Mesodermal cell (in vitro differentiated cells): ENCODE results near the gene ZNF805.
A peak's percentile ranks its signal among the peaks of the same experiment; 100 is the strongest.
"Not testable (repeated sequence)": the region's sequence is repeated elsewhere in the genome, so short reads cannot be mapped to it uniquely, and the experiment has no call there.

Experiments
- H3K27ac ChIP-seq: 2 replicates; pipeline ENCODE4 v1.7.0; 2013; ENCODE audit warnings: mild to moderate bottlenecking, low read depth, low read length, moderate library complexity; ENCODE audit not compliant: severe bottlenecking
- H3K36me3 ChIP-seq: 2 replicates; pipeline ENCODE4 v1.7.1; 2013; ENCODE audit warnings: mild to moderate bottlenecking, low read length, moderate library complexity; ENCODE audit not compliant: control insufficient read depth, insufficient read depth
- H3K4me1 ChIP-seq: one replicate; pipeline ENCODE4 v1.7.1; 2013; ENCODE audit warnings: mild to moderate bottlenecking, low read length; ENCODE audit not compliant: insufficient read depth, control insufficient read depth, poor library complexity, severe bottlenecking
- H3K4me3 ChIP-seq: 2 replicates; pipeline ENCODE4 v1.7.0; 2013; ENCODE audit warnings: low read length, control low read depth, mild to moderate bottlenecking; ENCODE audit not compliant: insufficient read depth, poor library complexity, severe bottlenecking; ENCODE audit errors: extremely low read depth
- H3K9me3 ChIP-seq: 2 replicates; pipeline ENCODE4 v1.7.1; 2013; ENCODE audit warnings: mild to moderate bottlenecking, low read length, moderate library complexity; ENCODE audit not compliant: control insufficient read depth
- WGBS, 2 experiments: methylation state at CpG; one replicate each; pipeline ENCODE4 v1.1.5; 2013; ENCODE audit warnings: missing lambda C conversion rate in 2 of 2; ENCODE audit not compliant: insufficient coverage in 2 of 2; 5-methylcytosine and 5-hydroxymethylcytosine counted together

Gene ZNF805

DNA sequence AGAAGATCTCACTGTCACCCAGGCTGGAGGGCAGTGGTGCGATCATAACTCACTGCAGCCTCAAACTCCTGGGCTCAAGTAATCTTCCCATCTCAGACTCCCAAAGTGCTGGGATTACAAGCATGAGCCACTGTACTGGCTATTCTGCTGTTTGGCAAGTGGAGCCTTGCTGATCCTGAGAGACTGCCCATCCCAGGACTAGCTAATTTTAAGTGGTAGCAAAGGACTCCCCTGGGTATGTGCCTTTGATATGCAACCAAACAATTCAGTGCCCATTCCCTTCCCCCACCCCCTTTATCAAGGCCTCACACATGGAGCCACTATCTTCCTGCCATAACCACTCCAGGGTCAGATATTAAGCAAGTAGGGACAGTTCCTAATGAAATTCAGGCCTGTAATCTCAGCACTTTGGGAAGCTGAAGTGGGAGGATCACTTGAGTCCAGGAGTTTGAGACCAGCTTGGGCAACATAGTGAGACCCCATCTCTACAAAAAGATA is 22.9 kb downstream of the ZNF805 start:
- 88% methylated on average over 1 of the region's 1 CpG for WGBS, 2 experiments
- Histone ChIP-seq H3K4me1 (no peaks in the 10 kb centered on the region), H3K27ac (no peak overlapping the region), H3K36me3 (peaks cover 17% of the 10 kb centered on the region), H3K9me3 (no peaks in the 10 kb centered on the region), H3K4me3 (no peak overlapping the region)

DNA sequence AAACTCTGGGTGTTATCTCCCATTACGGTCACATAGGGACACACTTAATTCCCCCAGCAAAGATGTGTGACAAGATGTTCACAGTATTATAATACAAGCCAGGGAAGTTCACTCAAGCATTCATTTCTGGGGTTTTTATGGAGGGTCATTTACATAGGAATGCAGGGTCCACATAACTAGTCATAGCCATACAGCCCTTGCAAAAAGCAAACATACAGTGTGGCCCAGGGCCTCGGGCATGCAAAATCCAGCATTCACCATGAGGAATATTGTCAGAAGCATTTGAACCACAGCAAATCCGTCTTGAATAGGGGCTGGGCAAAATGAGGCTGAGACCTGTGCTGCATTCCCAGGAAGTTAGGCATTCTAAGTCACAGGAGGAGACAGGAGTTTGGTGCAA is 26.9 kb downstream of the ZNF805 start:
- 49 to 68% methylated on average over 2 of the region's 3 CpGs for WGBS, 2 experiments
- Histone ChIP-seq H3K4me3 (no peak overlapping the region), H3K4me1 (peaks cover 11% of the 10 kb centered on the region), H3K36me3 (peaks cover 4% of the 10 kb centered on the region), H3K9me3 (no peaks in the 10 kb centered on the region), H3K27ac (no peak overlapping the region)

DNA sequence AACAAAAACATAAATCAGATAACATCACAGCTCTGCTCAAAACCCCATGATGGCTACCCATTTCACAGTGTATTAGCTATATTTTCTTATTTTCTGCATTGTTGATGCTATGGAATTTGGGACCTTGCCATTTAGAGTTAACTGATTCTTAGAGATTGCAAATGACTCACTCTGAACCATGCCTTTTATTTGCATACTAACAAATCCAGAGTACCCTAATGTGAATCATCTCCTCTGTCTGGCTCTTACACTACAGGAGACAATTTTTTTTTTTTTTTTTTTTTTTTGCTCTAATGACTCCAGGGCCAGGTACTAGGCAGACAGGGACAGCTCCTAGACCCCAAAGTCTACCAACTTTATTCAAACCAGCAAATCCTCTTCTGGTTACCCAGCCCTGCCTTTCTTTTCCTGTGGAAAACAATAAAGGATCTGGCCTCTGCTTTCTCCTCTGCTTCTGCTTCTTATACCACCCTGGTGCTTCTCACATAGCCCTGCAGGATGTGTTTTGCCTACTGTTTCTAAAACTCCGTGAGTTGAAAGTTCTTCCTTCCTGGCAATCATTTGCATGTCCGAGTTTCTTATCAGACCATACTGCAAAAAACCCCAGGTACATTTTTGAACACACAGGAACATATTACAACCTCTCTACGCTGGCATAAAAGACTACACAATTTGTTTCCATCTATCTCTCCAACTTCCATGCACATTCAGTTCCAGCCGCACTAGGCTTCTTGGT is 29.3 kb downstream of the ZNF805 start:
- Histone ChIP-seq H3K36me3 (no peaks in the 10 kb centered on the region), H3K4me1 (peaks cover 11% of the 10 kb centered on the region), H3K9me3 (no peaks in the 10 kb centered on the region), H3K4me3 (no peak overlapping the region), H3K27ac (peak overlapping the region; percentile 72)
- 88 to 97% methylated on average over 4 of the region's 4 CpGs for WGBS, 2 experiments

DNA sequence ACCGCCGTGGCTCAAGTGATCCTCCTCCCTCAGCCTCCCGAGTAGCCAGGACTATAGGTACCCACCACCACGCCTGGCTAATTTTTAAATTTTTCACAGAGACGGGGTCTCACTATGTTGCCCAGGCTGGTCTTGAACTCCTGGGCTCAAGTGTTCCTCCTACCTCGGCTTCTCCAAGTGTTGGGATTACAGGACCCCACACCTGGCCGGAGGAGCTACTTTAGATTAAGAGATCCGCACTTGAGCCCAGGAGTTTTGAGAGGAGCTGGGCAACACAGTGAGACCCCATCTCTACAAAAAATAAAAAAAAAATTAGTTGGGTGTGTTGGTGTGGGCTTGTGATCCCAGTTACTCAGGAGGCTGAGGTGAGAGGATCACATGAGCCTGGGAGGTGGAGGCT is 30.8 kb downstream of the ZNF805 start:
- peaks cover 11% of the 10 kb centered on the region for H3K4me1 ChIP-seq
- H3K9me3 ChIP-seq = no peaks in the 10 kb centered on the region
- H3K27ac ChIP-seq = no peak overlapping the region
- no peaks in the 10 kb centered on the region for H3K36me3 ChIP-seq
- WGBS, 2 experiments = 96 to 97% methylated on average over 7 to 8 of the region's 8 CpGs
- no peak overlapping the region for H3K4me3 ChIP-seq

DNA sequence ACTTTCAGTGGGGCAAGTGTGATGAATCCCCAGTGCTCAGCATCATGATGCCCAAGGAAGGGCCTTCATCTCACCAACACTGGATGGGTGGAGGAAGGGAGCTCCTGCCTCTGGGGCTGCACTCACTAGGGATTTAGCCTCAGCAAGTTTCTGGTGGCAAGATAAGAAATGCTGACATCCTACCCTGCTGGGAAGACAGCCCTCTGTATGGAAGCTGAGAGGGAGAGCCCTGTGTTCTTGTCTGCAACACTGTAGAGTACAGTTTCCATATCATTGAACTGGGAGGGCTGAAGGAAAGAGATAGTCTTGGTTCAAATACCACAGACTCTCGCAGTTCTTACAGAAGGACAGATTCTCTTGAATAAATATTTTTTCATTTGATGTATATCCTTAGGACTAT is 32.6 kb downstream of the ZNF805 start:
- no peaks in the 10 kb centered on the region for H3K9me3 ChIP-seq
- H3K4me1 ChIP-seq = peaks cover 11% of the 10 kb centered on the region
- H3K4me3 ChIP-seq = no peak overlapping the region
- no CpG with 5 or more reads among the region's 1 CpG for WGBS, 2 experiments
- no peaks in the 10 kb centered on the region for H3K36me3 ChIP-seq
- no peak overlapping the region for H3K27ac ChIP-seq

DNA sequence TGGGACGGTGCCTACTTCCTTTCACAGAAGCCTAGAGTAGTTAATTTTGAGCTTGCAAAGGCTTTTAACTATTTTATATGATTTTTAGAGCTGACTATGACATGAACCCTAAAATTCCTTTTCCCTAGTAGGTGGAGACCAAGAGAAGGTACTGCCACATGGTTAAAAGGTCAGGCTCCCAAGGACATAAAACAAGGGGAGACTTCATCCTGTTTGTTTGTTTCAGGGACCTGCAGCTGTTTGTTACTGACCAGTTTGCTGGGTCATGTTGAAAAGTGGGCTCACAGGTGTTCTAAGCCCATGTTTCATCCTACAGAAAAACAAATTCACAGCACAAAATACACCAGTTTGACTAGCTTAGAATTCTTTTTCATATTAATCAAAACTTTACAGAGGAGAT is 36.0 kb downstream of the ZNF805 start:
- H3K4me1 ChIP-seq = peaks cover 4% of the 10 kb centered on the region
- H3K9me3 ChIP-seq = no peaks in the 10 kb centered on the region
- H3K27ac ChIP-seq = no peak overlapping the region
- WGBS, 2 experiments = no CpG with 5 or more reads among the region's 1 CpG
- no peaks in the 10 kb centered on the region for H3K36me3 ChIP-seq
- no peak overlapping the region for H3K4me3 ChIP-seq

DNA sequence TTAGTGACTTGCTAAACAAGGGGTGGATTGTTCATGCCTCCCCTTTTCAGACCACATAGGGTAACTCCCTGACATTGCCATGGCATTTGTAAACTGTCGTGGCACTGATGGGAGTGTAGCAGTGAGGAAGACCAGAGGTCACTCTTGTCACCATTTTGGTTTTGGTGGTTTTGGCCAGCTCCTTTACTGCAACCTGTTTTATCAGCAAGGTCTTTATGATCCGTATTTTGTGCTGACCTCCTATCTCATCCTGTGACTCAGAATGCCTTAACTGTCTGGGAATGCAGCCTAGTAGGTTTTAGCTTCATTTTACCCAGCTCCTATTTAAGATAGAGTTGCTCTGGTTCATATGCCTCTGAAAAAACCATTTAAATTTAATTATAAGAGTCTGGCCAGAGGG is 38.0 kb downstream of the ZNF805 start:
- H3K4me3 ChIP-seq, H3K9me3 ChIP-seq: not testable (repeated sequence)
- WGBS, 2 experiments = 75% methylated on average over 1 of the region's 2 CpGs; no CpG with 5 or more reads in 1 of the 2 experiments
- H3K4me1 ChIP-seq = peaks cover 20% of the 10 kb centered on the region
- peaks cover 15% of the 10 kb centered on the region for H3K36me3 ChIP-seq
- H3K27ac ChIP-seq = peak overlapping the region; percentile 13

DNA sequence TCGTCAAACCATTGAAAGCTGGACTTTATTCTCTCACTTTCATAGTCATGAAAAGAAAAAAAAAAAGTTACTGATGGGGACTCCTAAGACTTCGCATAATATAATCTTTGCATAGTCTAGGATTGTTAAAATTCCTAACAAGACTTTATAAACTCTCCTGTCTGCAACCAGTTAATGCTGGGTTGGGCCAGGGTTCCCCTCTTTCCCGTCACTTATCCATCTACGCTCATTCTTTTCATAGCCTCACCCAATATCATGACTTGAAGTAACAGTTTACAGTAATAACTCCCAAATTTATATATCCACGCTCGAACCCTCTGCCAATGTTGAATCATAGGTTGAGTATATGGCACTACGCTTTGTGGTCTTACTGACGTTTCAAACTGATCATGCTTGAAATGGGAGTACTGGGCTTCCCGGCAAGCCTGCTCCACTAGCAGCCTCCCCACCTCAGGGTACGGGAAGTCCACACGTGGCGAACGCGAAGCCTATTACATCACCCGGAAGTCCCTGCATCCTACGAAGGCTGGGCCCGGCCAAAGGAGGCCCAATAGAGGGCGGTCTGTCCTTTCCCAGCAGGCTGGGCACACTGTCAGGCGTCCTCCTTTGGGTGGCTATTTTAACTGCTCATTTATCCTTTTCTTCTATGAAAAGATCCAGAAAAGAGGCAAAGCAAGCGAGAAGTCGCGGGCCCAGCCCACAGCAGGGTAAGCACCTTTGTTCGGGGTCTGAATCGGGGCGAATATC is 39.2 kb downstream of the ZNF805 start:
- WGBS, 2 experiments = 9 to 25% methylated on average over 17 to 18 of the region's 25 CpGs
- Histone ChIP-seq H3K36me3 (peaks cover 25% of the 10 kb centered on the region), H3K4me3 (peak overlapping the region; percentile 91), H3K27ac (peak overlapping the region; percentile 100), H3K4me1 (peaks cover 23% of the 10 kb centered on the region), H3K9me3 (no peaks in the 10 kb centered on the region)

DNA sequence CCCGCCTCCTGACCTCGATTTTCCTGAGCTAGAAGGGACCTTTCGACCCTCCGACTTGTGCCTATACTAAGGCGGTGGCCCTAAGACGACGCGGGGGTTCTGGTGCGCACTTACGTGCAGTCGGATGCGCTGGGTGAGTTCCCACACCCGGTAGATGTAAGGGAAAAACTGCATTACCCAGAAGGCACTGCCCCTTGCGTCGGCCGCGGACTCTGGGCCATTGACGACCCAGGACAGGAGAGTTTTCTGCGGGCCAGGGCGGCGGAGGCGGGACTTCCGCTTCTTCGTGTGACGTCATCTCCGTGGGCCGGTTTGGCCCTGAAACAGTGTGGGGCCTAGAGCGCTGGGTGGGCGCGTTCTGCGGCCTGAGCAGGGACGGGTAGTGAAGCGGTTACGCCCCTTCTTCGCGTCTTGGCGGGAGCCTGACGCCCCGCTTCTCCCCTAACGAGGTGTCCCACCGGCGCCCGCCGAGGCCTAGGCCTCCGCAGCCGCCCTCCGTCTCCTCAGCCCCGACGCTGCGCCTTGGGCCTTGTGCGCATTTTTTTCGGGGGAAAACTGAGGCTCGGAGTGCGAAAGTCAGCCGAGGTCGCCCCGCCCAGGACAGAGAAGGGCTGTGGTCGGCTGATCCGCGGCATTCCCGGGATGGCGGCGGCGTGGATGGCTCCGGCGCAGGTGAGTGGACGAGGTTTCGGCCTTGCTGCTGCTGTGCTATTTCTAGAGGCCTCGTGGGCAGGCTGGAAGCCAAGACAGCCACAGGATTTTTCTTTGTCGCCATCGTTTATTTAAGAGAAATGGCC is 39.9 kb downstream of the ZNF805 start, which contains the start of gene ZNF460:
Gene ZNF460, plus strand, starts transcription at position 321 of the 797 bp plus-strand sequence. Its CDS starts 322 bp downstream, at position 643.
- H3K9me3 ChIP-seq = no peaks in the 10 kb centered on the region
- WGBS, 2 experiments = 1% methylated on average over 63 to 69 of the region's 71 CpGs
- H3K27ac ChIP-seq = peak within 1 kb of the TSS; percentile 100
- H3K4me3 ChIP-seq = peak within 1 kb of the TSS; percentile 91
- peaks cover 33% of the 10 kb centered on the region for H3K36me3 ChIP-seq
- H3K4me1 ChIP-seq = peaks cover 23% of the 10 kb centered on the region

DNA sequence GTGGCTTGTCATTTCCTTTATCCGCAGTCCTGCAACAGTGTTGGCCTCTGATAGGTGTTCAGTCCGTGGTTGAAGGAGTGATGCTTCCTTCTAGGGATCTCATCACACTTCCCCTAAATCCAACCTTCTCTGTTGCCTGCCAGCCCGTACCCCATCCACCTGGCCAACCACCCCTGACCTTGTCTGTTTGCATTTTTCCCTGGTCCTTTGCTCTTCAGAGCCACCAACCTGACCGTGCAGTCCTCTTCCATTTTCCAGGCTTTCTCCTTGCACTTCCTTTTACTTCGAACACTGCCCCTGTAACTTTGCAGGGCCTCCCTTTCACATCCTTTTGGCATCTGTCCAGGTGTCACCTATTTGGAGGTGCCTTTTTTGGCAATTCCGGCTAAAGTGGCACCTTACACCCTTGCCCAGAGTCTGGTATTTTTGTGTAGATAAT is 40.5 kb downstream of the ZNF805 start:
- peaks cover 39% of the 10 kb centered on the region for H3K36me3 ChIP-seq
- no peaks in the 10 kb centered on the region for H3K9me3 ChIP-seq
- peak overlapping the region; percentile 100 for H3K27ac ChIP-seq
- WGBS, 2 experiments = 18 to 26% methylated on average over 4 to 5 of the region's 6 CpGs
- peaks cover 23% of the 10 kb centered on the region for H3K4me1 ChIP-seq
- peak overlapping the region; percentile 91 for H3K4me3 ChIP-seq
